GM18505 (cell line): ENCODE data around the gene DZIP1.

ENCODE experiments used
- ATAC-seq: cut with Tn5 transposase; IDR thresholded peaks from one replicate; pipeline ENCODE4 v1.9.1; 2021; ENCODE audit not compliant: unreplicated experiment
- POLR2A ChIP-seq: IDR thresholded peaks from 4 replicates; pipeline ENCODE4 v1.6.1; 2011; ENCODE audit warnings: borderline replicate concordance; ENCODE audit not compliant: insufficient read depth, insufficient read length; ENCODE audit errors: extremely low read depth

The DZIP1 gene

DNA sequence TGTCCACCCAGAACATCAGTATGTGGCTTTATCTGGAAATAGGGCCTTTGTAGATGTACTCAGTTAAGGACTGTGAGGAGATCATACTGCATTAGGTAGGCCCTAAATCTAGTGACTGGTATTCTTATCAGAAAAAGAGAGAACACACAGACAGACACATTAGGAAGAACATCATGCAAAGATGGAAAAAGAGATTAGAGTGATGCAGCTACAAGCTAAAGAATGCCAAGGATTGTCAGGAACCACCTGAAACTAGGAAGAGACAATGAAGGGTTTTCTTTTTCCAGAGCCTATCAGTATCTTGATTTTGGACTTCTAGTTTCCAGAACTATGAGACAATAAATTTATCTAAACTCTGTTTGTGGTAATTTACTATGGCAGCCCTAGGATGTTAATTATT, 15.0 kb upstream of the DZIP1 start:
- no peak for TF ChIP-seq POLR2A
- no peak for ATAC-seq

DNA sequence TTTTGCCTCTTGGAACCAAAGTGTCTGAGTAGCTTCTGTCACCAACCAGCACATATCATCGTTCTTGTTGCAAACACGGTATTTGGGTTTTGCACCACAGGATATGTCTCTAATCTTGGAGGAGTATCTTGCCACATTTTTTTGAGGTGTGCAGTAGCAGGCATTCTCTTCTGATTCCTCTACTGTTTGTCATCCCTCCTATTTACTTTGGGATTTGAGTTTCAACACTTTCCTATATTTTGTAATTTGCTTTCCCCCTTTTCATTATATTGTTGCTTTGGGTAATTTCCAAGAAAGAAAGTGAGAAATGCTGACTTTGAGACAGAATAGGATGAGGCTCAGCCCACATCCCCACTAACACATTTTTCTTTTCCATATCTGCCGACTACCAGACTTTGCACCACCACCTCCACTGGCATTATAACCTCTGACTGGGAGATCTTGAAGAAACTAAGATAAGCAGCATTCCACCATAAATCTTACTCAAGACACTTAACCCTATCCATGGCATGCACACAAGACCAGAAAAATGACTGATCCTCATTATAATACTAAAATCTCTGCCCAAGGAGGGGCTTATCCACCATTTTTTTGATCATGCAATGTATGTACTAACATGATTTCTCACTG, 12.0 kb upstream of the DZIP1 start:
- ATAC-seq = no peak
- TF ChIP-seq POLR2A = no peak

DNA sequence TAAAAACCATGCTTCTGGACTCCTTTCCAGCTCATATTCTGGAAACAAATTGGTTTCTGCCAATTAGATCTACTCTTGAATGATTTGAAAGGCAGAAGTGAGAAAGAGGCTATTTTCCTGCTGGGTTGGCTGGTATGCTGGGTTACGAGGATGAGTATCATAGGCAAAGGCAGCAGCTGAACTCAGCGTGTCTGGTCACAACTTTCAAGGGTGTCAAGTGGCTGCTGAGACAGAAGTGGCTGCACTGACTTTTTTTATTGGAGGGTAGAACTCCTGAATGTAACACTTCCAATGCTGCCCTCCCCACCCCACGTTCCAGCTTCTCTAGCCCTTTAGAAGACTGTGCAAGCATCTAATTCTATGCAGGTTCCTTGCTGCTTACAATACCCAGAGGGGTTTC, 8.3 kb upstream of the DZIP1 start:
- TF ChIP-seq POLR2A = no peak
- no peak for ATAC-seq

DNA sequence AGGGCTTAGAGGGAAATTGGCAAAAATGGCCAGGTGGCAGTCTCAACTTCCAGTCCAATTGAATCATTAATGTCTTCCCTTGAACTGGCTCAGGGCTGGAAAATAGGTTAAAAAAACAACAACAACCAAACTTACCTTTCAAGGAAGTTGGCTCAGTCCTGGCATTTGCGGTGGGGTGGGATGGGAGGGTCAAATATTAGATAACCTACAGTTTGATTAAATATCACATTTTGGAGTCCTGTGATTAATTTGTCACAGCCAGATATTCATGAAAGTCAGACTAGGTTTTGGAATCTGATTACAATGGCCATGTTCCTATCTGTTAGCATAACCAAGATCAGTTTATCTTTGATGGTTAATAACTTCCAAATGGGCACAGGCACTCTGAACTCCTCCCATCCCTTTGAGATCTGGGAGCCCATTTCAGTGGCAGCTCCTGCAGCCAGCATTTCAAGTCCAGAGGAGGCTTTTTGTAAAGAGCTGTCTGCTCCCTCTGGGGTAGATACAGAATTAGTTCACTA, 7.8 kb upstream of the DZIP1 start:
- no peak for ATAC-seq

DNA sequence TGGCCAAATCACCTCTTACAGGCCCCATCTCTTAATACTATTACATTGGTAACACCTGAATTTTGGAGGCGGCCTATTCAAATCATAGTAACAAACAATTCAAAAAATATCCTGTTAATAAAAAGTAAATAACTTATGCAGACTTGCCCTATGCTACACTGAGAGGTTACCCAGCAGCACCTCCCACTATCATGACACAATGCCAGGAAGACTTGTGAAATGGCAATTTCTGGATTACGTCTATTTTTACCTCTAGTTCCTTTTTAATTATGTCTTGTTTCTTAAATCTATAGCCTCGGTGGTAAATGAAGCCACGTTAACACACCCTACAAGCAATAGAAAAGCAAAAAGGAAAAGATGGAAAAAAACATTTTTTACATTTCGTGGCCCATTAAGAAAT, 6.2 kb upstream of the DZIP1 start:
- no peak for ATAC-seq
- no peak for TF ChIP-seq POLR2A

More for the DNA sequence above, 7.8 kb upstream of the DZIP1 start:
- TF ChIP-seq POLR2A = no peak

DNA sequence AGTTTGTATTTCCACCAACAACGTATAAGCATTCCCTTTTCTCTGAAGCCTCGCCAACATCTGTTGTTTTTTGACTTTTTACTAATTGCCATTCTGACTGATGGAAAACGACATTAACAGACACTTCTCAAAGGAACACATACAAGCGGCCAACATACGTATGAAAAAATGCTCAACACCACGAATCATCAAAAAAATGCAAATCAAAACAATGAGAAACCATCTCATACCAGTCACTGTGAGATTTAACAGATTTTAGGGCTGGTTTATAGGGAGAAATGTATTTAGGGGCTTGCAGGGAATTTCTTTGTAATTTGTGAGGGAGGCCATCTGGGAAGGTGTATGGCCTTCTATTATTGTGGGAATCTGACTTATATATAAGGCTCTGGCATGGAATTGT, 2.8 kb upstream of the DZIP1 start:
- ATAC-seq = no peak
- no peak for TF ChIP-seq POLR2A

DNA sequence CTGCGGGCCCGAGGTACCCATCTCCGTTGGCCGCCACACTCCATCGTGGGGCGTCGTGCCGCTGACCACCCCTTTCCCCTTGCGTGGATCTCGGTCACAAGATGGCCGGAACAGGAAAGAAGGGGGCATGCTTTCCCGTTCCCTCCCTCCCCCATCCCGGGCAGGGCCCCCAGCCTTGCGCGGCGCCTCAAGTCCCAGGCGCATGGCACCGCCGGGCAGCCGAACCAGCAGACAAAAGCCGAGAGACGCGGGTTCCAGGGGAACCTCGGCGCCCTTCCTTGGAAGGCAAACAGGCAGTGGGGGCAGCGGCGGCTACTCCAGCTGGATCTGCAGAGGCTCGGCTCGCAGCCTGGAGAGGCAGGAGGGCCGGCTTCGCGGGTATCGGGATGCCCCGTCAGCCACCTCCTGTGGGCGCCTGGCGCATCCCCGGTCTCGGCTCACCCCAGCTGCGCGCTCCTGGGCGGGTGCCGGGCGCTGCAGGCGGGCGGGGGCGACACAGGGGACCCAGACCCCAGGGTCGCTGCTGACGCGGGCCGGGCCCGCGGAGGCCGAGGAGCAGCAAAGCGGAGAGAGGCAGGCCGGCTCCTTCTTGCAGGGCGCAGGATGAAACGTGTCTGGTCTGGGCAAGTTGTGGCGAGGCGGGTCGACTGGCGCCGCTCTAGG, 439 bp downstream of the DZIP1 start:
- no peak for TF ChIP-seq POLR2A
- ATAC-seq = peak; percentile 61

DNA sequence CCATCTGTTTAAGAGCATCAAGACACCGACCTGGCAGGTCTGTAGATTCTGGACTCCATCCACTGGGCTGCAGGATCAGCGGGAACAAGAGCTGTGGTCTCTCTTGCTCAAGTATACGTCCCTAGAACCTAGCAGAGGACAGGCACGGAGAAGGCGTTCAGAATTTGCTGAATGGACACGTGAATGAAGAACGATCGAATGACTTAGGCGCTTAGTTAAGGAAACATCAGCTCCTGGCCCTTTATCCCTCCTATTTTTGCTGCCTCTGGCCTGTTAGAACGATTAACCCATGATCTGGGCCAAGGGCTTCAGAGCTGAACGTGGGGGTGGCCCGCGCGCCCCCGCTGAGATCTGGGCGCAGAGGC, 953 bp downstream of the DZIP1 start:
- TF ChIP-seq POLR2A = no peak
- no peak for ATAC-seq

DNA sequence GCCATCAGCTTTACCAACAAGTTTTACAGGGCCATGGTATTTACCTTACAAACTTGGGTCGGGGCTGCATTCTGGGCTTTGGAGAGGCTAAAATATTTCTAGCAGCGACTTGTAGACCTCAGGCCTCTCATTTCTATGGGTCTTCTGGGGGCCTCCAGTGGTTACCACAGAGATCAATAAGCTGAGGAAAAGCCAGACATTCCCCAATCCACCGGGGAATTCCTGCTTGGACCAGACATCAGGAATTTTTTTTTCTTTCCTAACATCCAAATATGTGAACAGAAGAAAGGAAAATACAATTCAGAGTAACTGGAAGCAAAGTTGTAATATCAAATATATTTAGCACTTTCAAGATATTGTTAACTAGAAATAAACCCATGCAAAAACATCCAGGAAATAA, 1.5 kb downstream of the DZIP1 start:
- no peak for TF ChIP-seq POLR2A
- no peak for ATAC-seq

DNA sequence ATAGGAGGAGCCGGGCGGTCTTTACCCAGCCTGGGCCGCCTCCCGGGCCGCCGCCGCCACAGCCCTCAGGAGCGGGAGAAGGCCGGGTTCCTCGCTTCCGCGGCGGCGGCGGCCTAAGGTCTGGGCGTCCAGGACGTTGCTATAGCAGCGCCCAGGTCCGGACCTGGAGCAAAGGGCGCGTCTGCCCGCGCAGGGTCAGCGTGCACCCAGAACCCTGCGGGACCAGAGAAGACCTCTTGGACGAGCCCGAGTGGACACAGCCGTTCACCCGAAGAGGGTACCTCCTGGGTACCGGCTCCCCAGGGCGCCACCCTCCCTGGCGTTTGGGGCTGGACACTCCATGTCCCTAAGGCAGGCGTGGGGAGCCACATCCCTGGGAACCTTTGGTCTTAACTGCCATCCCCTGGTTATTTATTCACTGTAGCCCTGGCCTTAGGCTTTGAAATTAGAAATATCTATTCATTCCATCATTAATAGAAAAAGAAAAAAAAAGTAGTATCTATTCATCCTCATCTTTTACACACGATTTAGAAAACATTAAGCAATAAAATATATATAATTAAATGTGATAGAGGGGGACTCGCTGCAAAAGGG, 2.4 kb downstream of the DZIP1 start:
- no peak for ATAC-seq
- no peak for TF ChIP-seq POLR2A

DNA sequence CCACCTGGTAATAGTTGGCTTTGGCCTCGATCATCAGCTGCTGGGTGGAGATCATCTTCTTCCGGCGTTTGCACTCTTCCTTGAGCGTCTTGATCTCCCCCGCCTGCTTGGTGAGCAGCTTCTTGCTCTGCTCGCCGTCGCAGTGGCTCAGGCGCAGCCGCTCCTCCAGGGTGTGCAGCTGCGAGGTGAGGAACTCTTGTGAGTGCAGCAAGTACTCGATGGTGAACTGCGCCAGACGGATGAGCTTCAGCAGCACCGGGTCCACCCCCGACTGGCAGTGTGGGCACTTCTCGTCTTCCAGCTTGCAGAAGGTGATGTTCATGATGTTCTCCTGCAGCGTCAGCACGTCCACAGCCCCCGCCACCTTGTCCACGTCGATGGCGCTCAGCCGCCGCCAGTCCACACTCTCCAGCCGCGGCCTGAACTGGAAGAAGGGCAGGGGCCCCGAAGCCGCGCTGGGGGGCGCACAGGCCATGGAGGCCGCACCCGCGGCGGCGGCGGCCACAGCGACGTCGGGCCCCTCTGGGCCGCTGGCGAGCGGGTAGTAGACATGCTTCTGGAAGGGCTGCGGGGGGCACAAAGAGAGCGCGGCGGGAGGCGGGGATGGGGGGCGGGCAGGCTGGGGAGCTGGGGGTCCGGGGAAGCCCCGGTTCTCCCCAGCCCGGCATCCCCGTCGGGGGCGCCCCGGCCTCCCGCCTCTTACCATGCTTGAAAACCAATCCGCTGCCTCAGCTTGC, 3.0 kb downstream of the DZIP1 start:
- no peak for ATAC-seq
- TF ChIP-seq POLR2A = no peak

DNA sequence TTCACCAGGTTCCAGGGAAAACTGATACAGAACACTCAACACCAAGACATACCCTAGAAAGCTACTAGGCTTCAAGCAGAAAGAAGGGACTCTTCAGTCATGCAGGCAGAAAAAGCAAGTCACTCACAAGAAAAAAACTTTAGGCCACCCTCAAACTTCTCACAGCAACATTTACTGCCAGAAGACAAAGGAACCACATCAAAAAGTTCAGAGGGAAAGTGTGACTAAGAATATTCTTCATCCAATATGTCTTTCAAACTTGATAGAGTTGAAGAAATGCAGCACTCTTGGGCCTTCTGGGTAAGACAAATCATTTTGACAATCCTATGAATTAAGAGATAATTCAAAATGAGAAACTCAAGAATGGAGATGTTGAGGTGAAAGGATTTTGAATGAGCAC, 7.7 kb downstream of the DZIP1 start:
- no peak for ATAC-seq
- no peak for TF ChIP-seq POLR2A

DNA sequence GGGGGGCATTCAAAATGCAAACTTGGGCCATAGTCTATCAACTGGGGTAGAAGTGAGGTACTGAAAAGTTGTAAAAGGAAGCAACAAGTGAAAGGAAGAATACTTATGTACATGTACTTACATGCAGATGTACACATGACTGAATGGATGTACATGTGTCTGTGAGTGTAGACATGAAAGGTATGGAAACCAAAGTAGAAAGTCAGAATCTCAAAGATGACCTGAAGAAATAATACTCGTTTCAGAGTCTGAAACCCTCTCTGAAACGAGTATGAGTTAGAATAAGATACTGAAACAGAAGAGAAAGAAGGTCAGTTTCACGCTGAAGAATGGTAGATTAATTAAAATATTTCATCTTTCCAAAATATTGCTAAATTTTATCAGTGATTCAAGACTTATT, 13.9 kb downstream of the DZIP1 start:
- ATAC-seq = no peak
- TF ChIP-seq POLR2A = no peak
